LNCAP (cell line): ENCODE results near the gene ITPA.
A peak's percentile ranks its signal among the peaks of the same experiment; 100 is the strongest.

Source experiments
- TF ChIP-seq, protein P1 (sequence below): fragments of 450-650 bp; IDR thresholded peaks from 2 replicates; pipeline ENCODE4 v1.5.1; 2017; ENCODE audit warnings: mild to moderate bottlenecking

The ITPA gene

GRCh38 chr20:3245156-3245555 lies 35.9 kb downstream of the ITPA start:
- TF ChIP-seq, protein P1, sequence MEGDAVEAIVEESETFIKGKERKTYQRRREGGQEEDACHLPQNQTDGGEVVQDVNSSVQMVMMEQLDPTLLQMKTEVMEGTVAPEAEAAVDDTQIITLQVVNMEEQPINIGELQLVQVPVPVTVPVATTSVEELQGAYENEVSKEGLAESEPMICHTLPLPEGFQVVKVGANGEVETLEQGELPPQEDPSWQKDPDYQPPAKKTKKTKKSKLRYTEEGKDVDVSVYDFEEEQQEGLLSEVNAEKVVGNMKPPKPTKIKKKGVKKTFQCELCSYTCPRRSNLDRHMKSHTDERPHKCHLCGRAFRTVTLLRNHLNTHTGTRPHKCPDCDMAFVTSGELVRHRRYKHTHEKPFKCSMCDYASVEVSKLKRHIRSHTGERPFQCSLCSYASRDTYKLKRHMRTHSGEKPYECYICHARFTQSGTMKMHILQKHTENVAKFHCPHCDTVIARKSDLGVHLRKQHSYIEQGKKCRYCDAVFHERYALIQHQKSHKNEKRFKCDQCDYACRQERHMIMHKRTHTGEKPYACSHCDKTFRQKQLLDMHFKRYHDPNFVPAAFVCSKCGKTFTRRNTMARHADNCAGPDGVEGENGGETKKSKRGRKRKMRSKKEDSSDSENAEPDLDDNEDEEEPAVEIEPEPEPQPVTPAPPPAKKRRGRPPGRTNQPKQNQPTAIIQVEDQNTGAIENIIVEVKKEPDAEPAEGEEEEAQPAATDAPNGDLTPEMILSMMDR, result no peak

GRCh38 chr20:3245711-3246110 lies 36.4 kb downstream of the ITPA start:
- TF ChIP-seq, protein P1, result no peak

- TF ChIP-seq, protein P1, result no peak
Measured at GRCh38 chr20:3246682-3247081, 37.4 kb downstream of the ITPA start.

DNA sequence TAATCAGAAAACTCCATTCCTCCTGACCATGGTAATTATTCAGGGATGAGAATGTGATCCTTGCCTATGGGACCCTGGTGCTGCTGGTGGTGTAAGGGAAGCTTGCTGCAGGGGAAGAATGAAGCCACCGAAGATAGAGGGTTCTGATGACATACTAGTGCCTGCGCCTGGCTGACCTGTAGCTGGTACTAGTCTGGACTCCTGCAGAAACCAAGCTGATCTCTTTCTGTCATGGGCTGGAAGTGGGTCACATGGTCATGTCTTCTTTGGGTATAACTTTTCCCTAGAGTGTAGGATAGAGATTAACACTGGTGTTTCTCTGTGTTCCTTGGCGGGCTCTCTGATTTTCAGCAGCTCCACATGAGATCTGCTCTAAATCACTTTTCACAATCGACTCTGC lies 38.3 kb downstream of the ITPA start:
- TF ChIP-seq, protein P1, result no peak

DNA sequence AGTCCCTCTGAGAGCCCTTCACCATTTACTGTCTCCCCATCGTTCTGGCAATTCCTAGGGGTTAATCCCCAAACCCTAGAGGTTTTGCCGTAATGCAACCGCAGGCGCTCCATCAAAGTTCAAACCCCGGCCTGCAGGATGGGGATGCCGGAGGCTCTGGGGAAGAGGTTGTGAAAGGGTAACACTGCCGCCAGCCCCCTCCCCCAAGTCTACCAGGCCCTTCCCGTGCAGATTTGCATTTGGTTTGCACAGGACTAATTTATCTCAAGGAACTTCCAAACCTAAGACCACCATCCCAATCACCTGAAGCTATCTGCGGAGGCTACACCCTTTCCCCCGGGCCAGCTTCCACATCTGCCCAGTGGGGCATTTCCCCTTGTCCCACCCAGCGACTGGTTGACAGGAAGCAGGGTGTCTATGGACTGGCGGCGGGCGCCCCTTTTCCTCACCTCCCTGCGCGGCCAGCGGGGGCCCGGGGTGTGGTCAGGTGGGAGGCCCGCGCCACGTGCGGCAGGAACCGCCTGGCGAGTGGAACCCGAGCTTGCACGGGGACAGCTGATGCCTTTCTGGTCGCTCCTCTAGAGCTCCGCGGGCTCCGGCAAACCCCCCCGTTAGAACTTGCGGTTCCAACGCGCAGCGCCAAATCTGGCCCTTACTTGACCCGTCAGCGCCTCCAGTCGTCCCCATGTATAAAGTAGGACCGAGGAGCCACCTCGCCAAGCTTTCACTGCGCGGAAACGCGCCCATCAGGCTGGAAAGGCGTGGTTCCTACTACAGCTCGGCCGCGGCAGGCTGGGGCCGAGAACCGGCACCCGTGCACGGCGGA lies 39.1 kb downstream of the ITPA start:
- TF ChIP-seq, protein P1, result no peak

- TF ChIP-seq, protein P1, result no peak
Measured at GRCh38 chr20:3248993-3249347, 39.7 kb downstream of the ITPA start.

DNA sequence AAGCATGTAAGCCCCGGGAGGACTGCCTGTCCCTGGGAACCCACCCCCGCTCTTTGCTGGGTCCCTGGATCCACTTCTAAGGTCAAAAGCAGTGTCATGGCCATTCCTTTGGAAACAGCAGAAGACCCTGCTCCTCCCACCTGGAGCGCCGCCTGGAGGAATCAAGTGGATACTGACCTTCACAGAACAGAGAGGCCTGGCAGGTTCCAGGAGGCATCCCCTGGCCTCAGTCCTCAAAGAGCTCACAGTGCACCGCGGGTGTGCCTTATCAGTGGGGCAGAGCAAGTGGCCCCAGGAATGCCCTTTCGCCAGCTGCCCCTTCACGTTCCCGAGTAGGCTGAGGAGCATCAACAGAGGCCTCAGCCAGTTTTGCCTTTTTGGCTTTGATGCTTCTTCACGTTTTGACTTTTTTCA lies 40.8 kb downstream of the ITPA start:
- TF ChIP-seq, protein P1, result peak; percentile 33

DNA sequence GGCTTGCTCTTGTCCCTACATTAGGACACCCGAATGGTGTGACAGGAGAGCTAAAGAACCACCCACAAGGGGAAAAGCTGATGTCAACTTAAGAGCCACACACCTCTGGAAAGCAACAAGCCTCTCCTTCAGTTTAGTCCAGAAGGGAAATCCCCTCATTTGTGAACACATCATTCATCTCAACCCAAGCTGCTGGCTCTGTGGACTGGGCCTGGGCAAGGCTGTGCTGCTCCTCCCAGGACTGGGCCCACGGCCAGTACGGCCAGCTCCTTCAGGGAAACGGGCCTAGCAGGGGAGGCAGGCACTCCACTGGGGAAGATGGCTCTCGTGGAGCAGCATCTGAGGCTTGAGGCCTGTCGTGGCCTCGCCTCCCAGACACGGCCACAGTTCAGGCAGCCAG lies 42.5 kb downstream of the ITPA start:
- TF ChIP-seq, protein P1, result no peak
